HepG2 (cell line): ENCODE data around the gene NMNAT1. TPM values are rescaled to one million over a fixed set of nuclear protein-coding genes. Genes with fewer than 3 reads are reported as not detected.

ENCODE experiments used
- ATM ChIP-seq: fragments of 450-650 bp; IDR thresholded peaks from 2 replicates; pipeline ENCODE4 v1.7.1; 2017; ENCODE audit warnings: mild to moderate bottlenecking, borderline replicate concordance
- ESRRA ChIP-seq: sonication (generic); formaldehyde crosslinking; IDR thresholded peaks from 2 replicates; pipeline ENCODE4 v1.5.1; 2020; ENCODE audit warnings: mild to moderate bottlenecking, low read depth, missing genetic modification reagents
- FOXP4 ChIP-seq: sonication (generic); formaldehyde crosslinking; IDR thresholded peaks from 2 replicates; pipeline ENCODE4 v1.4.0; 2020; ENCODE audit warnings: missing genetic modification reagents
- HNRNPK ChIP-seq: fragments of 200-400 bp; formaldehyde crosslinking; IDR thresholded peaks from 2 replicates; pipeline ENCODE4 v1.6.1; 2018; ENCODE audit warnings: low read length, low read depth, moderate library complexity, mild to moderate bottlenecking; ENCODE audit not compliant: poor library complexity, severe bottlenecking
- JUN ChIP-seq: sonication (generic); formaldehyde crosslinking; IDR thresholded peaks from 2 replicates; pipeline ENCODE4 v1.4.0; 2020; ENCODE audit warnings: mild to moderate bottlenecking, missing genetic modification reagents
- KLF12 ChIP-seq: sonication (generic); formaldehyde crosslinking; IDR thresholded peaks from 2 replicates; pipeline ENCODE4 v1.4.0; 2020; ENCODE audit warnings: missing genetic modification reagents, borderline replicate concordance
- MTA1 ChIP-seq: sonication (generic); formaldehyde crosslinking; IDR thresholded peaks from 2 replicates; pipeline ENCODE4 v1.4.0; 2020; ENCODE audit warnings: missing genetic modification reagents, mild to moderate bottlenecking, borderline replicate concordance
- RBM22 ChIP-seq: fragments of 200-400 bp; formaldehyde crosslinking; optimal IDR thresholded peaks from 2 replicates; pipeline ENCODE3; 2017; ENCODE audit warnings: mild to moderate bottlenecking, low read length, moderate library complexity
- SIN3B ChIP-seq: fragments of 150-350 bp; IDR thresholded peaks from 2 replicates; pipeline ENCODE4 v1.6.1; 2014; ENCODE audit warnings: low read length
- SSRP1 ChIP-seq: IDR thresholded peaks from 2 replicates; pipeline ENCODE4 v1.6.1; 2016; ENCODE audit warnings: control low read depth
- ZBTB44 ChIP-seq: sonication (generic); formaldehyde crosslinking; IDR thresholded peaks from 2 replicates; pipeline ENCODE4 v1.4.0; 2020; ENCODE audit warnings: missing genetic modification reagents
- ZFP36L2 ChIP-seq: sonication (generic); formaldehyde crosslinking; IDR thresholded peaks from 2 replicates; pipeline ENCODE4 v1.4.0; 2020; ENCODE audit warnings: missing genetic modification reagents
- ZNF235 ChIP-seq: sonication (generic); formaldehyde crosslinking; IDR thresholded peaks from 2 replicates; pipeline ENCODE4 v1.8.1; 2023; ENCODE audit warnings: mild to moderate bottlenecking, missing genetic modification reagents, borderline replicate concordance
- ZNF629 ChIP-seq: sonication (generic); formaldehyde crosslinking; conservative IDR thresholded peaks from 2 replicates; pipeline ENCODE4 v1.5.0; 2020; ENCODE audit warnings: missing genetic modification reagents
- ZNF687 ChIP-seq: sonication (generic); formaldehyde crosslinking; IDR thresholded peaks from 2 replicates; pipeline ENCODE4 v1.5.1; 2020; ENCODE audit warnings: mild to moderate bottlenecking, missing genetic modification reagents, moderate library complexity
- ZNF720 ChIP-seq: sonication (generic); formaldehyde crosslinking; IDR thresholded peaks from 2 replicates; pipeline ENCODE4 v1.4.0; 2020; ENCODE audit warnings: missing genetic modification reagents
- ZNF841 ChIP-seq: sonication (generic); formaldehyde crosslinking; IDR thresholded peaks from 2 replicates; pipeline ENCODE4 v1.8.1; 2023; ENCODE audit warnings: missing genetic modification reagents, borderline replicate concordance
- ZSCAN20 ChIP-seq: sonication (generic); formaldehyde crosslinking; IDR thresholded peaks from 2 replicates; pipeline ENCODE4 v1.4.0; 2020; ENCODE audit warnings: missing genetic modification reagents, mild to moderate bottlenecking, borderline replicate concordance
- ZXDC ChIP-seq: sonication (generic); formaldehyde crosslinking; IDR thresholded peaks from 2 replicates; pipeline ENCODE4 v1.5.0; 2020; ENCODE audit warnings: mild to moderate bottlenecking, missing genetic modification reagents
- polyA plus RNA-seq, 8 experiments: library from polyadenylated mRNA; depleted of rRNA in 3 of 8; stranded (reverse) in 7 of 8; unstranded in 1 of 8; fragments of >200 nt; fragmentation: Illumina TruSeq in 4 of 8; extraction: Trizol in 4 of 8; gene quantifications; 2 replicates each; pipeline versions ENCODE4 v1.2.1 to v1.2.3, GENCODE V29; 2011 to 2016; ENCODE audit warnings: low read depth in 4 of 8, missing spikeins in 1 of 8, mixed read lengths in 1 of 8; ENCODE audit not compliant: insufficient read depth in 1 of 8
- total RNA-seq, 5 experiments: library from RNA; depleted of rRNA; stranded (reverse); fragments of >200 nt; fragmentation: Illumina TruSeq; extraction: Trizol; gene quantifications; 2 replicates each; pipeline ENCODE4 v1.2.3, GENCODE V29; 2016; ENCODE audit warnings: low read depth in 1 of 5

The NMNAT1 gene
- total and polyA plus RNA-seq, 2 of the 13 experiments (the other 11 are each of a cell fraction or from before 2014, with no cell fraction given) = 5.6 to 12.2 TPM

GRCh38 chr1:9910423-9911178, 32.7 kb upstream of the NMNAT1 start (continued):
- peak; percentile 77 for TF ChIP-seq ZNF687
- no peak for TF ChIP-seq ZNF841
- peak; percentile 58; the same call in 1 of the 2 replicates for TF ChIP-seq KLF12 (CRISPR knock-in tag)
- TF ChIP-seq ESRRA = no peak
- TF ChIP-seq MTA1 (CRISPR knock-in tag) = no peak
- no peak for TF ChIP-seq ZNF720 (CRISPR knock-in tag)
- TF ChIP-seq ZXDC = no peak
- no peak; the same call in 1 of the 2 replicates for TF ChIP-seq ZSCAN20
- TF ChIP-seq RBM22 = no peak
- TF ChIP-seq ZFP36L2 (CRISPR knock-in tag) = no peak
- TF ChIP-seq SSRP1 (CRISPR knock-in tag) = no peak
- TF ChIP-seq SIN3B = 0 out of 2 replicates have a peak, but pooled peaks have one; percentile 42
- TF ChIP-seq JUN (CRISPR knock-in tag) = no peak
- no peak; the same call in 1 of the 2 replicates for TF ChIP-seq ZNF629 (CRISPR knock-in tag)
- TF ChIP-seq ZNF235 (CRISPR knock-in tag) = 0 out of 2 replicates have a peak, but pooled peaks have one; percentile 31
- peak; percentile 61; the same call in 1 of the 2 replicates for TF ChIP-seq FOXP4 (CRISPR knock-in tag)
- TF ChIP-seq ATM = no peak
- TF ChIP-seq HNRNPK = no peak
- TF ChIP-seq ZBTB44 (CRISPR knock-in tag) = no peak
